Measurements from ENCODE around the gene ADAM30. TPM values are rescaled to one million over a fixed set of nuclear protein-coding genes. Genes with fewer than 3 reads are reported as not detected.

The ADAM30 gene
- total RNA-seq, 1 donor from 2014 or later, result not detected

Other genes starting within 250 kb of the ADAM30 start
- gene ZNF697, start 248.2 kb downstream of the ADAM30 start, total RNA-seq, result 19.5 and 24.6 TPM in 2 replicates
- gene PHGDH, start 184.6 kb downstream of the ADAM30 start, total RNA-seq, result 46.4 and 57.1 TPM in 2 replicates
- gene HMGCS2, start 127.6 kb downstream of the ADAM30 start, total RNA-seq, result not detected in 2 replicates
- not detected in 2 replicates for gene REG4, start 85.1 kb downstream of the ADAM30 start, total RNA-seq
- 42.9 and 52.1 TPM in 2 replicates for gene NOTCH2, start 173.1 kb upstream of the ADAM30 start, total RNA-seq